Stromal cell of bone marrow (primary cell): ENCODE results near the gene CORO2B.
A peak's percentile ranks its signal among the peaks of the same experiment; 100 is the strongest.

ENCODE experiments used
- DNase-seq: peaks from one replicate; pipeline ENCODE4 v3.0.0-alpha.2; 2012; ENCODE audit warnings: low read depth

The CORO2B gene

GRCh38 chr15:68574046-68574445, 4.7 kb upstream of the CORO2B start:
- no peak for DNase-seq

DNA sequence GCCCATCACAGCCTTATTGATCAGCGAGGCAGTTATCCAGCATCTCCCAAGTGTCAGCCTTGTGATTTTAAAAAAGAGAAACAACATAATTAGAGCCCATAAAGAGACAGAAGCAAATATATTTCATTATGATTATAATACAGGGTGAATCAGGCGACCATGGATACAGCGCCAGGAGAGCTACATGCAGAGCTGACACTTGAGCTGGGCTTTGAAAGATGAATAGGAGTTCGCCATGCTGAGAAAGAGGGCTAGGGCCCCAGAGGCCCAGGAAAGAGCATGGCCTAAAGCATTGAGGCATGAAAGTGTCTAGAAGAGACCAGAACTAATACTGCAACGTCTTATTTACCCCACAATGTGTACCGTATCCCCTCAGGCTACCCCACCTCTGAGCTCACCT, 4.2 kb upstream of the CORO2B start:
- DNase-seq, result no peak

DNA sequence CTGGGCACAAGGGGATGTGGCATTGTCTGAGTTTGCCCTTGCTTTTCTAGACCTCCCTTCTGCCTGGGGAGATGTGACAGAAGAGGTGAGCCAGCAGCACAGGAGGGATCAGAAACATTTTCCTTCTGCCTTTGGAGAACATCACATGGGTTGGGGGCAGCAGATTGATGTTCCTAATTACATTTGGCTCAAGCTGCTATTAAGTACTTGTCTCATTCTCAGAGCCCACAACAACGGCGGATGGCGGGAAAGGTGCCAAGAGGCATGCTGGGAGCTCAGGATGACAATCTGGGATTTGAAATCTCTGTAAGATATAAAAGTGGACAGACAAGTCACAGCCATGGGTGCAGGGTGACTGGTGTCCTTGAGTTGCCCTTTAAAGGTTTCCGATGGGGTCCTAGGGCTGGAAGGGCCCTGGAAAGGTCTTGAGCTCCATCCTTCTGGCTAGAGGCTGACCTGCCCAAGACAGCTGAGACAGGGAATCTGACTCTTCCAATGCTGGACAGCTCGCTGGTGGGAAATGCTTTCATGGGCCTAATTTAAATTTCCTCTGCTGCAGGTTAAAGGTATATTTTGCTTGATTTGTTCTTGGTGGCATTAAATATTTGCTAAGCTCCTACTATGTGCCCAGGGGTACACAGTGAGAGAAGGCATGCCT, 2.4 kb upstream of the CORO2B start:
- DNase-seq, result no peak

- DNase-seq, result peak; percentile 38
These were observed 416 bp upstream of the CORO2B start for GRCh38 chr15:68578175-68578979.

- DNase-seq, result no peak
These were observed 1.5 kb downstream of the CORO2B start for GRCh38 chr15:68580026-68580882.

DNA sequence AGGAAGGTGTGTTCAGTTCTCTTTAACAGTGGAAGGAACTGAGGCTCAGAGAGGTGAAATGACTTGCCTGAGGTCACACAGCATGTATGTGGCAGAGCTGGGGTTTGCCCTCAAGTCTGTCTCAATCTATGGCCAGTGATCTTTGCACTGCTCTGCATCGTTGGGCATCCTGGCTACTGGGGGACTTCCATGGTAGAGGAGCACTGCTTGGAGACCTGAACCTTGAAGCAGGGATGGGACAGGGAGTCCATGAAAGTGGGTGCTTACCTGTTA, 2.0 kb downstream of the CORO2B start:
- DNase-seq, result no peak

DNA sequence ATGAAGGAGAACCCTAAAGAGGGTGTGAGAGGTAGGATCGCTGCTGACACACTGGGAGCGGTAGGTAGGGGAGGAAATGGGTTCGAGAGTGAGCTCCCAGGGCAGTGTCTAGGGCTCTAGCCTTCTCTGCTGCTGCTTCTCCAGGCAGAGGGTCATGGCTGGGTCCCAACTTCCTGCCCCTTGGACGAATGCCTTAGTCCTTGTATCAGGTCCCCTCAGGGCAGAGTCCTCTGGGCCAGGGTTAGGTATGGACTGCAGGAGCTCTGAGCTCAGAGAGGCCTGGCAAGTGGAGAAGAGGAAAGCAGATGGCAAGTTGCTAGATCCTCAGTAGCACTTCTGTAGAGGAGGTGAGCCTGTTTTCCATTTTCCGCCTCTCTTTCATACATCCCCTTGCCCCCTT, 2.9 kb downstream of the CORO2B start:
- no peak for DNase-seq

GRCh38 chr15:68582236-68582635, 3.4 kb downstream of the CORO2B start:
- no peak for DNase-seq

- DNase-seq, result no peak
These were observed 4.1 kb downstream of the CORO2B start for GRCh38 chr15:68582864-68583263.

DNA sequence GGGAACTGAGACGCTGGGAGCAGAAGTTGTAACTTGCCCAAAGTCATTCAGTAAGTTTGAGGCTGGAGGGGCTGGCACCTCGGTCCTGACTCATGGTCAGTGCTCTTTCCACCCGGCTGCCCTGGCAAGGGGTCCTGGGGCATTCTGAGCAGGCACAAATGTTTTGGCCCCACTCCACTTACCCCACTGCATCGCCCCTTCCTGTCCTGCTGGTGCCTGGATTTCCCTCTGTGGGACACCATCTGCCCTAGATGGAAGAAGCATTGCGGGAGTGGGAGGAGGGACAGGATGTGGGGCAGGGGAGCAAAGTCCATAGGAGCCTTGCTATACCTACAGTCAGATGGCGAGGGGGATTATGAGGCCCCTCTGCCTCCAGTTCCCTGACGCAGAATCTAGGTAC, 4.5 kb downstream of the CORO2B start:
- DNase-seq, result no peak

DNA sequence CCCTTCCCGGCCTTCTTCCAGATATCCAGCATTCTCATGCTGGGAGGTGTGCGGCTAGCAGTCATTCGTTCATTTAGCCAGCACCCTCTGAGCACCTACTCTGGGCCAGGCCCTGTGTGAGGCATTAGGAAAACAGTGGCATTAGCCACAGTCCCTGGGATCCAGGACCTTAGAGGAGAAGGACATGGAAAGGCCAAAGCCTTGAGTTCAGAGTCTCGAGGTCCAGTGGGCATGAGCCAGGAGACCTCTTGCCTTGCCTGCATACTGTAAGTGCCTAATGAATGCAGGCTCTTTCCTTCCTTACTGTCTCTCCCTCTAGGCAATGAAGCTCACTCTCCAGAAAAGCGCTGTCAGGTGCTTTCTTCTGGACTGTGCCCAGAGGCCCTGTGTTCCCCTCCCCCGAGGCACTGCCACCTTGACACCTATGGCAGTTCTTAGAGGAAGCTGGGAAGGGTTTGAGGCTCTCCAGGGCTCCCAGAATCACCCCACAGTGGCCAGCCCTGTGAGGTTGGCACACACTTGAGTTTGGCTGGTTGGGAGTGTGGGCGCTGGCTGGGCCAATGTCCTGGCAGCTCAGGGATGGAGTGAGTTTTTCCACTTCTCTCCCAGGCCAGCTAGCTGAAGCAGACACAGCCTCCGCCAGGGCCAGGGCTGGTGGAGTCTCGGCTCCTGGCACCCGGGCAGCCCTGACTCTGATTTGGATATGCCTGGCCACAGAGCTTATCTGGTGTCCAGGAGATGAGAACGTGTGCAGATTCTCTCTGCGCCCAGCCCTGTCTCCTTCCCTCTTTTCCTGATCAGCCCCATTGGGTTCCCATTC, 5.4 kb downstream of the CORO2B start:
- DNase-seq, result no peak

DNA sequence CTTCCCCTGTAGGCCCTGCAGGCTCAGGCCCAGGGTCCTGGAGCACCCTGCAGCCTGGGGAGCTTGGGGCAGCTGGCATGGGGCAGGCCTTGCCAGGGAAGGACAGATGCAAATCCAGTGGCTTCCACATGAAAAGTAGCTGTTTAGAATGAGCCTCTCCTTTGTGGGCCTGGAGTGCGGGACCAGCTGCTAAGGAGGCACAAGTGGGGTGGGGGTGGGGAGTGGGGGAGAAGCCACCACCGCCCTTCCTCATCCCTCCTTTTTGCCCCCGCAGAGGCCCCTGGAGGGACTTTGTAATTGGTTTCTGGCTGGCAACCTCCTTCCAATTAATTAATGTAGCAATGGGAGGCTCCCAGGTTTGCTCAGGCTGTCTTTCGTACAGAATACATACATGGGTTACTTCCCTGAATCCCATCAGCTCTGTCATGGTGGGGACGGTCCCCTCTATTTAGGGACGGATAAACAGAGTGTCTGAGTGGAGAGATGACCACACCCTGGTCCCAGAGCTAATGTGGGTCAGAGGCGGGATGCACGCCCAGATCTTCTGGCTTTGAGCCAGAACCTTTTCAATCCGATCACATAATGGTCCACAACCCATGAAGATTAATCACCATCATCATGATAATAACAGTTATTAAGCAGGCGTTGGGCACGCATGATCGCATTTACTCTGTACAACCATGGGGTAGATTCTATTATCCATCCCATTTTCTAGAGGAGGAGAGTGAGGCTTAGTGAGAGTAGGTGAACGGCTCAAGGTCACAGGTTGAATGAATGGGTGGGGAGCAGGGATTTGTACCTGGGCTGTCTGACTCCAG, 6.2 kb downstream of the CORO2B start:
- DNase-seq, result no peak

GRCh38 chr15:68585574-68586273, 6.9 kb downstream of the CORO2B start:
- DNase-seq, result no peak

- peak; percentile 52 for DNase-seq
These were observed 7.6 kb downstream of the CORO2B start for GRCh38 chr15:68586274-68586961.

DNA sequence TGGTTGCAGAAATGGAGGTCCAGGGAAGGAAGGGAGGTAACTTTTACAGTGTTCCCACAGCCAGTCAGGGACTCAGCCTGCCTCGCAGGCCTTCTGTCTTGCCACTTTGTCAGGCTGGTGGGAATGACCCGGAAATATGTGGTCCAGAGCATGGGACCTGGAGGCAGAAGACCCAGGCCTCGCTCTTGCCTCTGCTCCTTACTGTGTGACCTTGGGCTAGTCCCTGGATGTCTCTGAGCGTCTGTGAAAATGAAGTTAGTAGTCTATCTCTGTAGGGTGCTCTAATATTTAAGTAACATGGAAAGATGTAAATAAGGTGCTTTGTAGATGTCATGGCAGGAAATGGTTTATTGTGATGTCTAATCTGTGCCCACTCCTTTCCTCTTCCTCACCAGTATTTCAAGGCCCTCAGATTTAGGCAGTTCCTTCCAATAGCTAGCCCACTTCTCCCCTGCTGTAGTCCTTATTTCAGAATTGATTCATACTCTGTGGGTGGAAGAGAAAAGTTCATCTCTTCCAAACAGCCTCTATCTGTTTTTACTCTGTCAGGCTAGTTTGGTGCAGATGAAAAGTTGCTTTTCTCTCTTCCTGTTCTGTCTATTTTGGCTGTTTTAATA, 9.1 kb downstream of the CORO2B start:
- no peak for DNase-seq

GRCh38 chr15:68589053-68589452, 10.3 kb downstream of the CORO2B start:
- no peak for DNase-seq

- no peak for DNase-seq
These were observed 11.3 kb downstream of the CORO2B start for GRCh38 chr15:68589783-68590710.

GRCh38 chr15:68590721-68591389, 12.1 kb downstream of the CORO2B start:
- DNase-seq, result no peak
